NCI-H1048 (cell line): ENCODE data around the gene BICRA.
"Not testable (repeated sequence)": the region's sequence is repeated elsewhere in the genome, so short reads cannot be mapped to it uniquely, and the experiment has no call there.

Experiments
- DNase-seq: peaks from one replicate; lab custom pipeline; 2025; lab: John Stamatoyannopoulos, UW

The BICRA gene

DNA sequence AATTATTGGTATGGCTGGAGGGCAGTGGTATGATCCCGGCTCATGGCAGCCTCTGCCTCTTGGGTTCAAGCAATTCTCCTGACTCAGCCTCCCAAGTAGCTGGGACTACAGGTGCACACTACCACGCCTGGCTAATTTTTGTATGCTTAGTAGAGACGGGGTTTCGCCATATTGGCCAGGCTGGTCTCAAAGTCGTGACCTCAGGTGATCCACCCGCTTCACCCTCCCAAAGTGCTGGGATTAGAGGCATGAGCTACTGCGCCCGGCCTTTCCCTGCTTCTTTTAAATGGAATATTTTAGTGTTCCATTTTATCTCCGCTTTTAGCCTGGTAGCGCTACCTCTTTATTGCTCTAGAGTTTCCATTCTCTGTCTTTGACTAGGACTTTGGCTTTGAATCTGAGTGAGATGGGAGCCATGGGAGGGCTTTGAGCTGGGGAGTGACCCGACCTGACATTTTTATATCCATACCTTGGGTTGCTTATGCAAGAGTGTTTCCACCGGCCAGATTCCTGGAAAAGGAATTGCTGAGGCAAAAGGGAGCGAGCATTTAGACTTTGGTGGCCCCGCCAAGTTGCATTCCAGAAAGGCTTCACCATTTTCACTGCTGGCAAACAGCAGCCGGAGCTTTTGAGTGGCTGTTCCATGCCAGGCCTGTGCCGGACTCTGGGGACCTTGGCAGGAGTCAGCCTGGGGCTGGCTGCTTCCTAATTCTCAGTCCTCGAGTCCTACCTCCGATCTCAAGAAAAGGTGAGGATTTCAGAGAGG lies 22.9 kb downstream of the BICRA start:
- DNase-seq = no peak

DNA sequence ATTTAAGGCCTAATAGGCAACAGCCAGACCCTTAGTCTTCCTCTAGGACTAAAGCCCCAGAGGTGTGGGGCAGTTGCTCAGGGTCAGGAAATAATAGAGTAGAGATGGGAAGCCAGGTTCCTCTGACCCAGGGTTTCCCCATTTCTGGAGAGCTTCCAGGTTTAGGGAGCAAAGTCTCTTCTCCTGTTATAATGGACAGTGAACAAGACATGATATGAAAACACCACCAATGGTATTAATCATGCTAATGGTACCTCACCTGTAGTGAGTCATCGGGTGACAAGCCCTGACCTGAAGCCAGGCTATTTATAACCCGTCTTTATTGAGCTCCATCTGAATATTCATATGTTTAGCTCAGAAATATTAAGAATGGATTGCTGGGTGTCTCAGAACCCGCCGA lies 24.6 kb downstream of the BICRA start:
- no peak for DNase-seq

DNA sequence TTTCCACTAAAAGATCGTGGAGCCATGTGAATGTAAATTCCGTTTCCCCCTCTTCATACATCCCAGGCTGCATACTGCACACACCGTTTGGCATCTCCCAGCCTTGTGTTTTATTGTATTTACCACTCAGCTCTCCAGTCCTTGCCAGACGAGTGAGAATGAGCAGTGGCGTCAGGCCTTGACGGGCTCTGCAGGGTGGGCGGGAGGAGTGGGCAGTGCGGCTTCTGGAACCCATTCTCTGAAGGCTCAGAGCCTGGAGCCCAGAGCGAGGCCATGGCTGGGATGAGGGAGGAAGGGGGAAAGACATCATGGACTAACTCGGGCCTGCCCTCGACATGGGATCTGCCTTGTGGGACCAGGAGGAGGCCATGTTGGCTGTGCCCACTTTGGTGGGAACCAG lies 25.1 kb downstream of the BICRA start:
- no peak for DNase-seq

DNA sequence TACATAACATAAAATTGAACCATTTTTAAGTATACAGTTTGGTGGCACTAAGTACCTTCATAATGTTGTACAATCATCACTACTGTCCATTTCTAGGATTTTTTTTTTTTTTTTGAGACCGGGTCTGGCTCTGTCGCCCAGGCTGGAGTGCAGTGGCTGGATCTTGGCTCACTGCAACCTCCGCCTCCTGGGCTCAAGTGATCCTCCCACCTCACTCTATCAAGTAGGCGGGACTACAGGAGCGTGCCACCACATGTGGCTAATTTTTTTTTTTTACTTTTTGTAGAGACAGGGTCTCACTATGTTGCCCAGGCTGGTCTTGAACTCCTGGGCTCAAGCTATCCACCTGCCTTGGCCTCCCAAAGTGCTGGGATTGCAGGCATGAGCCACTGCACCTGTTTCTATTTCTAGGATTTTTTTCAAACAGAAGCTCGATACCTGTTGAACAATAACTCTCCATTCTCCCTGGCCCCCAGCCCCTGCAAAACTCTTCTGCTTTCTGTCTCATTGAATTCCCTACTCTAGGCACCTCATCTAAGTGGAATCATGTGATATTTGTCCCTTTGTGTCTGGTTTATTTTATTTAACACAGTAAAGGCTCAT lies 26.3 kb downstream of the BICRA start:
- DNase-seq = not testable (repeated sequence)

DNA sequence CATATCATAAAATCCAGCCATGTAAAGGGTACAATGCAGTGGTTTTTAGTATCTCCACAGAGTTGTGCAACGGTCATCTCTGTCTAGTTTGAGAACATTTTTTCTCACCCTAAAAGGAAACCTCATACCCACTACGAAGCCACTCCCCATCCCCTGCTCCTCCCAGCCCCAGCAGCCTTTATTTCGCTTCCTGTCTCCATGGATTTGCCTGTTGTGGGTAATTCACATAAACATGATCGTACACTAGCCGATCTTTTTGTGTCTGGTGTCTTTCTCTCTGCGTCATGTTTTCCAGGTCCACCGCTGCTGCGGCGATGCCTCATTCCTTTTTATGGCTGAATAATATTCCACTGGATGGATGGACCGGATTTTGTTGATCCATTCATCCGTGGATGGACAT lies 28.6 kb downstream of the BICRA start:
- no peak for DNase-seq

DNA sequence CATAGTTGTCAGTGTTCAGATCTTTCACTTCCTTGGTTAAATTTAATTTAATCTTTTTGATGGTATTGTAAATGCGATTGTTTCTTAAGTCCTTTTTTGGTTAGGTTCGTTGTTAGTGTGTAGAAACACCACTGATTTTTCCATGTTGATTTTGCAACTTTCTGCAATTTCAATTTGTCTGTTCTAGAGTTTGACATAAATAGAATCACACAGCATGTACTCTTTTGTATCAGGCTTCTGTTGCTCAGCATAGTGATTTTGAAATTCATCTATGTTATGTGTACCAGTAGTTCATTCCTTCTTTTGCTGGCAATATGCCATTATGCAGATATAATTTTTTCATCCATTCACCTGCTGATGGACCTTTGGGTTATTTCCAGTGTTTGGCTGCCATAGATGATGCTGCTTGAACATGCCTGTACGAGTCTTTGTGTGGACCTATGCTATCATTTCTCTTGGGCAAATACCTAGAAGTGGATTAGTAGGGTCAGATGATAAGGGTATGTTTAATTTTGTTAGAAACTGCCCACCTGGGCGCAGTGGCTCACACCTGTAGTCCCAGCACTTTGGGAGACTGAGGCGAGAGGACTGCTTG lies 33.1 kb downstream of the BICRA start:
- DNase-seq = no peak

DNA sequence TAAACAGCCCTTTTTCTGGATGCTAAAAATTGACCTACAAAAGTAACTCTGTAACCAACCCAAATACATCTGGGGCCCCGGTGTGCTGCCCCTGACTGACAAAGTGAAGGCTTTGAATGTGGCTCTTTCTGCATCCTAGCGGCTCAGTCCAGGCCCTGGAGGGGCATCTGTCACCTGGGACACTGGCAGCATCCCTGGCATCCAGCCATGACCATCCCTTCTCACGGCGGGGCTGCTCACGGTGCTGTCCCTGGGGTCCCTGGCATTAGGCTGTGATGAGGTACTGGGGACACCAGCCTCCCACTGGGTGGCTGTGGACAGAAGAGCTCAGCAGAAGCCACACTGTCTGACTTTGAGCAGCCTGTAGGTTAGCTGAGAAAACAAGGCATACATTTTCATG lies 34.3 kb downstream of the BICRA start:
- no peak for DNase-seq

DNA sequence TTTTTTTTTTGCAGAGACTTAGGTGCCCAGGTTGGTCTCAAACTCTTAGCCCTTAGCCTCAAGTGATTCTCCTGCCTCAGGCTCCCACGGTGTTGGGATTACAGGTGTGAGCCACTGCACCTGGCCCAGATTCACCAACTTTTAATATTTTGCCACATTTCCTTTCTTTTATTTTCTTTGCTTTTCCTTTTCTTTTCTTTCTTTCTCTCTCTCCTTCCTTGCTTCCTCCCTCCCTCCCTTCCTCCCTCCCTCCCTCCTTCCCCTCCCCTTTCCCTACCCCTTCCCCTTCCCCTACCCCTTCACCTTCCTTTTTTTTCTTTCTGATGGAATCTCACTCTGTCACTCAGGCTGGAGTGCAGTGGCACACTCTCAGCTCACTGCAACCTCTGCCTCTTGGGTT lies 35.3 kb downstream of the BICRA start:
- no peak for DNase-seq

DNA sequence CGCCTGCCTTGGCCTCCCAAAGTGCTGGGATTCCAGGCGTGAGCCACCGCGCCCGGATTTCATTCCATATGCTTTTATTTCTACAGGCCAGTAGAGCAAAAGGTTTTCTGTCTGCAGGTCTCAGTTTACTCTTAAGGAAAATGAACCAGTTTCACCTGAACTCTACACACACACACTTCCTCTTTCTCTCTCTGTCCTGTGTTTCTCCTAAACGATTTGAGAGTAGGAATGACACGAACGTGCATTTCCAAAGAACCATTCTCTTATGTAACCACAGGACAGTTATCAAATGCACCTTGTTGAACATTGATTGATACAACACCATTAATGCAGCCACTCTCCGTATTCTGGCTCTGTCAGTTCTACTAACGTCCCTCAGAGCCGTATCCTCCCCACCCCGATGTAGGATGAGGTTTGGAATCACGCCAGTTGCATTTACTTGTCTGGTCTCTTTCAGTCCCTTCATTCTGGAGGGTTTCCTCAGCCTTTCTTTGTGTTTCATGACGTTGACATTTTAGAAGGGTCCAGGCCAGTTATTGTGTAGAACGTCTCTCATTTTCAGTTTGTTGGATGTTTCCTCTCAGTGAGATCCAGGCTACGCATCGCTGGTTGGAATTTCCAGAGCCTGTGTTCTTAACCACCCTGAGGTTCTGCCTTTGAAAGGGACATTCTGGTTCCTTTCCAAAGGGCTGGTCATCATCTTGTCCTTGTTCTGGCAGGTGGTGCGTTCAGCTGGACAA lies 36.0 kb downstream of the BICRA start:
- DNase-seq = no peak

DNA sequence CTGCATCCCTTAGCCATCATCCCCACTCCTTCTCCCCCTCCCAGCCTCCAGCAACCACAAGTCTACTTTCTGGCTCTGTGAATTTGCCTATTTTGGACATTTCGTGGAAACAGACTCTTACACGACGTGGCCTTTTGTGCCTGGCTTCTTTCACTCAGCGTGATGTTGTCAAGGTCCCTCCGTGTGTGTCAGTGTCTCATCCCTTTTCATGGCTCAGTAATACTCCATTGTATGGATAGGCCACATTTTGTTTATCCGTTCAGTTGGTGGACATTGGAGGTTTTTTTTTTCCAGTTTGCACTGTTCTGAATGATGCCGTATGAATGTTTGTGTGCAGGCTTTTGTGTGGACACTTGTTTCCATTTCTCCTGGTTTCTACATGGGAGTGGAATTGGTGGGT lies 38.0 kb downstream of the BICRA start:
- no peak for DNase-seq

DNA sequence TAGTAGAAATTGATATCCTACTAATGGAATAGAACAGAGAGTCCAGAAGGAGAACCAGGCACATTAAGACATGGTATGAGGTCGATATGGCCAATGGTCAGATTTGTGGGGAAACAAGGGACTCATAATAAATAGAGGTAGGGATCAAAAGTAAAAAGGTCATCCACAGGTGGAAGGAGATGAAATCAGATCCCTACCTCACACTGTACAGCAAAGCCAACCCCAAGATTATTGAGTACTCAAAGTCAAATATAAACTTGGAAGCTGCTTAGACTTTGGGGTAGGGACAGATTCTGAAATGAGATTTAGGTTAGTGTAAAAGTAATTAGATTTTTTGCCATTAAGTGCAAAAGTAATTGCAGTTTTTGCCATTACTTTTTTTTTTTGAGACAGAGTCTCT lies 40.7 kb downstream of the BICRA start:
- DNase-seq = no peak

DNA sequence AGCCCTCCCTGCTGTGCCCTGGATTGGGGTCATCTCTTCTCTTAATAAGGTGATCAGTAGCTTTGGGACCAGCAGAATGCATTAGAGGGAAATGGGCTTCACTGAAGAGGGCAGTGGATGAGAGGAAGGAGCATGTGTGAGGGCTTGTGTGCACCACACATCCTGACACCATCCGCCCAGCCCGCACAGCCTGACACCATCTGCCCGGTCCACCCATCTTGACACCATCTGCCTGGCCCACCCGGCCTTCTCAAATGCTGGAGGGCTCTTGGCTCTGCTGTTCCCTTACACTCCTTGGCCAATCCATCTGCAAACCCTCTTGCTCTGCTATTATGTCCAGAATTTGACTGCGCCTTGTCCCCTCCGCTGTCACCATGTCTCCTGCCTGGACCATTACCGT lies 41.8 kb downstream of the BICRA start:
- no peak for DNase-seq

DNA sequence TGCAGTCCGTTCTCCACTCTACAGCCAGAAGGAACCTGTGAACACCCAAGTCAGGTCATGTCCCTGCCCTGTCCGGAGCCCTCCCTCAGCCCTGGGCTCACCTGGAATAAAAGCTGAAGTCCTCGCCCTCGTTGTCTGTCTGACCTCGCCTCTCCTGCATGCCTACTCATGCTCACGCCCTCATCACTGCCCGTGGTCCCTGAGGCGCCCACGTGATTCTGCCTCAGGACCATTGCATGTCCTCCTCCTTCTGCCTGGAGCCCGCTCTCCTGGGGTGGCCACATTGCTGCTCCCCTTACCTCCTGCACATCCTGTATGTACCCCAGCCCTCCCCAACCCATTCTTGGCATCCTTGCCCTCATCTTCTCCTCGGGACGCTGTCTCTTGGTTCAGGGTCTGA lies 42.2 kb downstream of the BICRA start:
- no peak for DNase-seq

DNA sequence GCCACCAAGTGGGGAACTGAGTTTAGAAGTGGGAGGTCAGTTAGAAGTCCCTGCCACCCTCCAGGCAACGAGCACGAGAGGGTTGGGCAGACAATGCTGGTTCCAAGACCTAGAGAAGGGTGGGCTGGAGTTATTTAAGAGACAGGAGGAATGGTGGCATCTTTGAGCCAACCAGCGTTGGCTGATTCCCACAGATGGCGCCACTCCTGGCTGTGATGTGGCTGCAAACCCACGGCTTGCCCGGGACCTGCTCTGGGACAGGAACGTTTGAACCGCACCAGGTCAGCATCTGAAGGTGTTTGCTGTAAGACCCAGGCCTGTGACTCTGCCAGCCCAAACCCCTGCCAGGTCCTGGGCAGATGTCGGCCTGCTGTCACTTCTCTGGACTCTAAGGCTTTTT lies 42.8 kb downstream of the BICRA start:
- no peak for DNase-seq

DNA sequence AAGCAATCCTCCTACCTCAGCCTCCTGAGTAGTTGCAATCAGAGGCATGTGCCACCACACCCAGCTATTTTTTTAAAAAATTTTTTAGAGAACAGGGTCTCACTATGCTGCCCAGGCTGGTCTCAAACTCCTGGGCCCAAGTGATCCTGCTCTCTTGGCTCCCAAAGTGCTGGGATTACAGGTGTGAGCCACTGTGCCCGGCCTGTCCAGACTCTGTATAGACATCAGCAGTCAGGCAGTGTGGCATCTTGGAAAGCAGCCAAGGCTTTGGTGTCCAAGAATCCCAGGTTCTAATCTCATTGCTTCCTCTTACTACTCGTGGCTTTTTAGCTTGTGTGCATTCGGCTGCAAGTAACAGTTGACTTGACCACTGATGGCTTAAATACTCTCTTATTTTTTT lies 43.4 kb downstream of the BICRA start:
- DNase-seq = no peak

DNA sequence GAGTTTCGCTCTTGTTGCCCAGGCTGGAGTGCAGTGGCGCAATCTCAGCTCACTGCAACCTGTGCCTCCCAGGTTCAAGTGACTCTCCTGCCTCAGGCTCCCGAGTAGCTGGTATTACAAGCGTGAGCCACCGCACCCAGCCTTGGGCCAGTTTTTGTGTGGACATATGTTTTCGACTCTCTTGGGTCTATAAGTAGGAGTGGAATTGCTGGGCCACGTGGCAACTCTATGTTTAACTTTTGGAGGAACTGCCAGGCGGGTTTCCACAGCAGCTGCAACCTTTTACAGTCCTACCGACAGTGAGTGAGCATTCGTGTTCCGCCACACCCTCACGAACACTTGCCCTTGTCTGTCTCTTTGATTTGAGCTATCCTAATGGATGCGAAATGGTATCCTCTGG lies 44.9 kb downstream of the BICRA start:
- no peak for DNase-seq

DNA sequence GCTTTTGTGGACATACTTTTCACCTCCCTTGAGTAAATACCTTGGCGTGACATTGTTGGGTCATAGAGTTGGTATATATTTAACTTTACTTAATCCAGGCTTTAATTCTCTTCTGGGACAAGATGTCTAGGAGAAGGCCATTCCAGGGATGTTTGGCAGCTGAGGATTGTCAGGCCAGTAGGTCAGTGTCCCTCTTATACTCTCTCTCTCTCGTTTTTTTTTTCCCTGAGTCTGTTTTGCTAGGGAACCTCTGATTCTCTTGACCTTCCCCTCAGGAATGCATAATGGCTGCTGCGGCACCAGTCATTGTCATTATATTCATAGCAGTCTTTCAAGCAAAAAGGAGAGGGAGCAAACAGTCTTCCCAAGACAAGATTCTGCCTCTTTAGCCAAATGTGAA lies 48.8 kb downstream of the BICRA start:
- no peak for DNase-seq

DNA sequence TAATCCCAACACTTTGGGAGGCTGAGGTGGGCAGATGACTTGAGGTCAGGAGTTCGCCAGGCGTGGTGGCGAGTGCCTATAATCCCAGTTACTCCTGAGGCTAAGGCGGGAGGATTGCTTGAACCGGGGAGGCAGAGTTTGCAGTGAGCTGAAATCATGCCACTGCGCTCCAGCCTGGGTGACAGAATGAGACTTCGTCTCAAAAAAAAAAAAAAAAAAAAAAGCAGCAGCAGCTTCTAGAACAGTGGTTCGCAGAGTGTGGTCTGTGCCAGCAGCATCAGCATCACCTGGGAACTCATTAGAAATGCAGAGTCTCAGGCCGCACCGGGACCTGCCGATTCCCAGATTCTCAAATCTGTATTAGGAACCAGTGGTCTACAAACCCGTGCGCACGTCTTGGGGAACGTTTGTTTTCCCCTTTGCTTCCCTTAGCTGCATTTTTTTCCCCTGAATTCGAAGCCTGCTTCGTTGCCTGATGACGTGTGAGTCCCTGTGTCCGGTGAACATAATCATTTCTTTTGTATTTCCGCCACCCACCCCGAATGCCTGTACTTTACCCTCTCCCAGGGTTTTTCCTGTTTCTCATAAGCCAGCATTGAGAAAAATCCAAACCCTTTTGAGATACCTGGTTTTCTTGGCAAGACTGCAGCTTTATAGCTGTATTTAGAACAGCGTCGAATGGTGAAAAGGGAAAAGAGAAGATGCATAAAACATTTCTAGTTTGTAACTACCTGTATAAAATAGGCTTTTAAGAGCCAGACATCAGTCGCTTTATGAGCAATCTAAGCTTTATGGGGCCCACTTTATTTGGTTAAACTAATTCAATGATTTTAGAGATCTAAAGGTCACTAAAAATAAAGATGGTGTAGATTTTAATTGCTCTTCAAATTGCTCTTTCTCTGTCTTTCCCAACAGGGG lies 49.8 kb downstream of the BICRA start:
- DNase-seq = no peak

DNA sequence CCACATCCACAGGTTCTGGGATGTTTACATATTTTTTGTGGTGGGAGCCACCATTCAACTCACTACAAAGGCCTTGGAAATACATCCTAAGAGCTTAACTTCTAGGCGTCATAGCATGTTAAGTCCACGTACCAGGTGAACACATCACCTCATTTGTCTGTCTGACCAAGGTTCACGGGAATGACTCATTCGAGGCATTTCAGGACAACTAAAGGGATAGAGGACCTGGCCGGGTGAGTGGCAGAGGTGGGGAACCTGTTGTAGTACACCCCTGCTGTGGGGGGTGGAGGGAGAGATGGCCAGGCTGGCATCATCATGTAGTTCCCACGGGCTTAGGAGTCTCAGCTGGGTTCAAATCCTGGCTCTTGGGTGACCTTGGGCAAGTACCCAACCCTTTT lies 51.5 kb downstream of the BICRA start:
- no peak for DNase-seq

DNA sequence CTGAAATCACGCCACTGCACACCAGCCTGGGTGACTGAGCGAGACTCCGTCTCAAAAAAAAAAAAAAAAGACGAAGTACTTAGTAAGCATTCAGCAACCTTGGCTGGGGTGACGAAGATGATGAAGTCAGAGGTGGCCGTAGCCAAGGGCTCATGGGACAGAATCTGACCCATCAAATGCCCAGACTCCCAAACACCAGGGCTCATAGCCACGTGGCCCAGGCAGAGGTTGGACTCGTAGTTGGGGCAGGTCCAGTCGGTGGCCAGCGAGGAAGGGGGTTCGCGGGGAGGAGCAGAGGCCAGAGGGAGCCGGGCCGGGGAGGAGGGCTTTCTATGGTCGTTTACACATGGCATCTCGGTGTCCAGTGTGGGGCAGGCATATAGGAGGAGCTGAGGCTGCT lies 52.2 kb downstream of the BICRA start:
- no peak for DNase-seq

DNA sequence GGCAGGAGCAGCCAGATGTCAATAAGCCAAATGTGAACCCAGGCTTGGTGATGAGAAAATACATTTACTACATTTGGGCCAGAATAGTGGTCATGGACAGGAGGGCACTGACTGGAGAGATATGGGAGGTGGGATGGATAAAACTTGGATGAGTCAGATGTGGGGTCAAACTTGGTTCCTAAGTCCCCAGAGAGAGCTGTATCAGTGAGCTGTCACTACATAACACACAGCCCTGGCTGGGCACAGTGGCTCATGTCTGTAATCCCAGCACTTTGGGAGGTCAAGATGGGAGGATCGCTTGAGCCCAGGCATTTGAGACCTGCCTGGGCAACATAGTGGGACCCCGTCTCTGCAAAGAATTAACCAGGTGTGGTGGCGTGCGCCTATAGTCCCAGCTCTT lies 52.7 kb downstream of the BICRA start:
- DNase-seq = no peak

DNA sequence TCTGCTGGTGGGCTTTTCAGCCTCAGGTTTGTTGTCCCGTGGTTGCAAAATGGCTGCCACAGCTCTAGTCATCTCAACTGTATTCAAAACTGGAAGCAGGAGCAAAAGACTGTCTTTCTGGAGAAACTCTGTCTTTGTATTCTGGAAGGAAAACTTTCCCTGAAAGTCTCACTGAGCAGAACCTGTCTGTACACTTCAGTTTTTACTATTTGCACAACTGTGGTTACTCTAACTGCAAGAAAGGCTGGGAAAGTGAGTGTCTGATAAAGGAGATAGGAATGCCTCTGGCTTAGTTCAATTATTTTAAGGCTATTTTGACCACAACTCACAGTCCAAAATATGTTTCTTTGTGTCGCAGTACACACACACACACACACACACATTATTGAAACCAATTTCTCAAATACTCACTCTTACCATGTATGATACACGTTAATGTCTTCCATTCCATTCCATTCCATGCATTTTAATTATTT lies 54.5 kb downstream of the BICRA start:
- no peak for DNase-seq
